Measurements from ENCODE around the gene PTTG1IP. TPM values are rescaled to one million over a fixed set of nuclear protein-coding genes. Genes with fewer than 3 reads are reported as not detected.
A peak's percentile ranks its signal among the peaks of the same experiment; 100 is the strongest.
"Not testable (repeated sequence)": the region's sequence is repeated elsewhere in the genome, so short reads cannot be mapped to it uniquely, and the experiment has no call there.

The PTTG1IP gene
- total RNA-seq, 1 experiment from 2014 or later: 117 TPM

- not testable (repeated sequence) for DNase-seq; H3K4me3 ChIP-seq (ENCODE audit: insufficient read depth, low read depth, low read length); H3K36me3 ChIP-seq (replicated peaks; ENCODE audit: control insufficient read depth, insufficient read depth, low read length); H3K27me3 ChIP-seq (ENCODE audit: control insufficient read depth, insufficient read depth, low read length)
Measured at GRCh38 chr21:44912506-44913412, 39.3 kb upstream of the PTTG1IP start.

GRCh38 chr21:44912158-44912473, 38.6 kb upstream of the PTTG1IP start:
- no peak for DNase-seq
- no peaks in the 10 kb centered on the region for H3K36me3 ChIP-seq (replicated peaks; ENCODE audit: control insufficient read depth, insufficient read depth, low read length)
- no peak overlapping the region for H3K4me3 ChIP-seq (ENCODE audit: insufficient read depth, low read depth, low read length)

DNA sequence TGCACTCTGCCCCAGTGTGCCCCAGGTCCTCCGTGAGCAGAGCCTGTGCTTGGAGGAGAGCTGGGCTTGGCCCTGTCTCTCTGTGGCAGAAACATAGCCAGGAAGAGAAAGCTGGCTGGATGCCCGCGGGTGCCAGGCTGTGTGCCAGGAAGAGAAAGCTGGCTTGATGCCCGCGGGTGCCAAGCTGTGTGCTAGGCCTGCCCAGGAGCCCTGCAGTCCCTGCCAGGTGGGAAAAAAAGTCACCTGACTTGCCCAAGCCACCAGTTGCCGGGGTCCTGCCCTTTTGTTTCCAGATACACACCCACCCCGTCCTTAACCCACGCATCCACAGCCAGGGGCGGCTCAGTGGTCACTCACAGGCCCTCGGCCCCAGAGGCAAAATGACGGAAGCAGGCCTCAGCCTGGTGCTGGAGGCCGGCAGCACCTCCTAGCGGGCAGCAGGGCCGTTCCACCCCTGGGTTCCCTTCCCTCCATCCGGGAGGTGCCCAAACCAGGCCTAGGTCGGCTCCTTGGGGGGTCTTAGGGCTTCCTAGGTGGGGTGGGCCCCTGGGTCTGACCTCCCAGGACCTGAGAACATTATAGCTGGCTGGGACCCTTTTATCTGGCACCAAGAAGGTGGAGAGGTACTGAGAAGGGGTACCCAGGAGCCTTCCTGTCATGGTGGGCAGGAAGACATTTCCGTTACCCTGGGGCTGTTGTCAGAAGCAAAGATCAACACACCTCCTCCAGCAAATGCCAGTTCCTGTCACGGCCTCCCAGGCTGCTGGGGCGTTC, 38.1 kb upstream of the PTTG1IP start:
- DNase-seq: peak; percentile 81
- Histone ChIP-seq H3K27me3 (ENCODE audit: control insufficient read depth, insufficient read depth, low read length) (no peaks in the 10 kb centered on the region; the same call in 1 of the 2 replicates), H3K4me3 (ENCODE audit: insufficient read depth, low read depth, low read length) (no peak overlapping the region), H3K36me3 (replicated peaks; ENCODE audit: control insufficient read depth, insufficient read depth, low read length) (no peaks in the 10 kb centered on the region)

More at GRCh38 chr21:44912158-44912473, 38.6 kb upstream of the PTTG1IP start:
- H3K27me3 ChIP-seq (ENCODE audit: control insufficient read depth, insufficient read depth, low read length): peaks cover 2% of the 10 kb centered on the region; the same call in 1 of the 2 replicates

GRCh38 chr21:44911068-44911383, 37.5 kb upstream of the PTTG1IP start:
- H3K4me3 ChIP-seq (ENCODE audit: insufficient read depth, low read depth, low read length): no peak overlapping the region
- no peak for DNase-seq
- H3K36me3 ChIP-seq (replicated peaks; ENCODE audit: control insufficient read depth, insufficient read depth, low read length): no peaks in the 10 kb centered on the region
- no peaks in the 10 kb centered on the region; the same call in 1 of the 2 replicates for H3K27me3 ChIP-seq (ENCODE audit: control insufficient read depth, insufficient read depth, low read length)

GRCh38 chr21:44910229-44911067, 37.0 kb upstream of the PTTG1IP start:
- Histone ChIP-seq H3K4me3 (ENCODE audit: insufficient read depth, low read depth, low read length) (no peak overlapping the region), H3K27me3 (ENCODE audit: control insufficient read depth, insufficient read depth, low read length) (no peaks in the 10 kb centered on the region; the same call in 1 of the 2 replicates), H3K36me3 (replicated peaks; ENCODE audit: control insufficient read depth, insufficient read depth, low read length) (no peaks in the 10 kb centered on the region)
- no peak for DNase-seq

DNA sequence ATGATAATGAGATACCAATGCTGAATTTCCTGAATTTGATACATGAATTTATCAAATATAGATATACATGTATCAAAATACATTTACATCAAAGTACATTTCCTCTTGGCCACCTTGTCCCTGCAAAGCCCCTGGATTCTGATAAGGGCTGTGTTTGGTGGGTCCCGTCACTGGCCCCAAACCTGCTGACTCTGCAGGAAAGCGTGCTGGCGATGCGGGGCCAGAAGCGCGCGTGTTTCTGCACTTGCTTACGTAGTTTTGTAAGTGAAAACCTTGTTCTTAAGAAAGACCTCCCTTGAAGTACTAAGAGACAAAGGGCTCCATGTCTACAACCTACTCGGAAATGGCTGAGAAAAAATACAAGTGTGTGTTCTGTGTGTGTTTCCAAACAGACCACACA, 36.2 kb upstream of the PTTG1IP start:
- H3K36me3 ChIP-seq (replicated peaks; ENCODE audit: control insufficient read depth, insufficient read depth, low read length): no peaks in the 10 kb centered on the region
- H3K4me3 ChIP-seq (ENCODE audit: insufficient read depth, low read depth, low read length): no peak overlapping the region
- no peak for DNase-seq

GRCh38 chr21:44908908-44909307, 35.4 kb upstream of the PTTG1IP start:
- no peaks in the 10 kb centered on the region for H3K36me3 ChIP-seq (replicated peaks; ENCODE audit: control insufficient read depth, insufficient read depth, low read length)
- no peak overlapping the region for H3K4me3 ChIP-seq (ENCODE audit: insufficient read depth, low read depth, low read length)
- DNase-seq: no peak
- H3K27me3 ChIP-seq (ENCODE audit: control insufficient read depth, insufficient read depth, low read length): no peaks in the 10 kb centered on the region; the same call in 1 of the 2 replicates

More for the DNA sequence above, 36.2 kb upstream of the PTTG1IP start:
- H3K27me3 ChIP-seq (ENCODE audit: control insufficient read depth, insufficient read depth, low read length): no peaks in the 10 kb centered on the region; the same call in 1 of the 2 replicates

DNA sequence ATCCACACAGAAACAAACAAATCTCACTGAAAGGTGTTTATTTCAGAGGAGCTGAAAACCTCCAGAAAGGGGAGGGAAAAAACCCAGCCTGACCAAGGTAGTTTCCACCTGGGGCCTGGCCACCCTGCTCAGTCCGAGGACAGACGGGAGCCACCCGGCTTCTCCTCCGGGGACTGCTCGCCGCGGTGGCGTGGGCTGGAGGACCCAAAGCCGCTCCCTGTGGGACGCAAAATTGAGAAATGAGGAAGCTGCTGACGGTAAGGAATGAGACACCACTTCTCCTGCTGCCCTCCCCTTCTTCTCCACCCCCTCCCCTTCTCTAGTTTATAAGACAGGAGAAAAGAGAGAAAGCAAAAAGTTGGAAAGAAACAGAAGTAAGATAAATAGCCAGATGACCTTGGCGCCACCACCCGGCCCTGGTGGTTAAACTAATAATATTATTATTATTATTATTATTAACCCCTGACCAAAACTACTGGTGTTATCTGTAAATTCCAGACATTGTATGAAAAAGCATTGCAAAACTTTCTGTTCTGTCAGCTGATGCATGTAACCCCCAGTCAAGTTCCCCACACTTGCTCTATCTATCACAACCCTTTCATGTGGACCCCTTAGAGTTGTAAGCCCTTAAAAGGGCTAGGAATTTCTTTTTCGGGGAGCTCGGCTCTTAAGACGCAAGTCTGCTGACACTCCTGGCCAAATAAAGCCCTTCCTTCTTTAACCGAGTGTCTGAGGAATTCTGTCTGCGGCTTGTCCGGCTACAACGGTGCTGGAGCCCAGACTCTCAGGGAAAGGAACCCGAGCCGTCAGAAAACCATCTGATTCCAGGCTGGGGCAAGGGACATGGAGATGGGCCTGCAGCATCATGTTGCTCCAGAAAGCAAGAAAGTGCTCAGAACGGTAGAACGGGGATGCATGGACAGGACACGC, 34.7 kb upstream of the PTTG1IP start:
- no peak overlapping the region for H3K4me3 ChIP-seq (ENCODE audit: insufficient read depth, low read depth, low read length)
- no peaks in the 10 kb centered on the region; the same call in 1 of the 2 replicates for H3K27me3 ChIP-seq (ENCODE audit: control insufficient read depth, insufficient read depth, low read length)
- DNase-seq: no peak
- no peaks in the 10 kb centered on the region for H3K36me3 ChIP-seq (replicated peaks; ENCODE audit: control insufficient read depth, insufficient read depth, low read length)

GRCh38 chr21:44907225-44907965, 33.9 kb upstream of the PTTG1IP start:
- H3K4me3 ChIP-seq (ENCODE audit: insufficient read depth, low read depth, low read length): no peak overlapping the region
- DNase-seq: peak; percentile 85
- no peaks in the 10 kb centered on the region; the same call in 1 of the 2 replicates for H3K27me3 ChIP-seq (ENCODE audit: control insufficient read depth, insufficient read depth, low read length)
- H3K36me3 ChIP-seq (replicated peaks; ENCODE audit: control insufficient read depth, insufficient read depth, low read length): no peaks in the 10 kb centered on the region

- Histone ChIP-seq H3K36me3 (replicated peaks; ENCODE audit: control insufficient read depth, insufficient read depth, low read length) (no peaks in the 10 kb centered on the region), H3K27me3 (ENCODE audit: control insufficient read depth, insufficient read depth, low read length) (no peaks in the 10 kb centered on the region; the same call in 1 of the 2 replicates), H3K4me3 (ENCODE audit: insufficient read depth, low read depth, low read length) (no peak overlapping the region)
- no peak for DNase-seq
Measured at GRCh38 chr21:44905728-44906090, 32.2 kb upstream of the PTTG1IP start.

DNA sequence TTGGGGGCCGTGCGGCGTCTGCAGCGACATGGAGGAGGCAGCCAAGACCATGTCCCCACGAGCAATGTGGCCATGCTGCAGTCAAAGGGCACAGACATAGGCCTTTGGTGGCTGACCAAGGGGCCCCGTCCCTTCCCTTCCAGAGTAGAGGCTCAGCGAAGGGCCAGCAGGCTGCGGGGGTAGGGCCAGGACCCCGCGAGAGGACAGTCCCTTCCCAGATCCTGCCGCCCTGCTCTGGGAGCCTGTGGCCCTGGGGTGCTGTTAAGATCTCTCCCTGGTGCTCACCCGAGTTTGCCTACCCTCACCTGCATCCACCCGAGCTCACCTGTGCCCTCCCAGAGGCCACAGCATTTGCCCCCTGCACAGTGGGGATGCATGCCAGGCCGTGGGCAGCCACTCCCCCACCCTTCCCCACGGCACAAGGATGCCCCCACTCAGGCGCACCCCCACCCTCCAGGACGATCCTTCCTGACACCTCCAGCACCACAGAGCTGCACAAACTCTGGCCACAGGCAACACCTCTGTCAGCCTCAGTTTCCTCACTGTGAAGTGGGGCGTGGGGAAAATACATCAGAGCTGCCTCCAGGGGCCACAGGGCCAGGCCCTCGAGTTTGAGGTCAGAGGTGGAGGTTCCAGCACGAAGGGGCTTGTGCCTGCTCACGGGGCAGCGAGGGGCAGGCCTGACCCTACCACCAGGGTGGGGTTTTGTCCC, 31.7 kb upstream of the PTTG1IP start:
- no peaks in the 10 kb centered on the region; the same call in 1 of the 2 replicates for H3K27me3 ChIP-seq (ENCODE audit: control insufficient read depth, insufficient read depth, low read length)
- H3K4me3 ChIP-seq (ENCODE audit: insufficient read depth, low read depth, low read length): no peak overlapping the region
- H3K36me3 ChIP-seq (replicated peaks; ENCODE audit: control insufficient read depth, insufficient read depth, low read length): no peaks in the 10 kb centered on the region
- no peak for DNase-seq

DNA sequence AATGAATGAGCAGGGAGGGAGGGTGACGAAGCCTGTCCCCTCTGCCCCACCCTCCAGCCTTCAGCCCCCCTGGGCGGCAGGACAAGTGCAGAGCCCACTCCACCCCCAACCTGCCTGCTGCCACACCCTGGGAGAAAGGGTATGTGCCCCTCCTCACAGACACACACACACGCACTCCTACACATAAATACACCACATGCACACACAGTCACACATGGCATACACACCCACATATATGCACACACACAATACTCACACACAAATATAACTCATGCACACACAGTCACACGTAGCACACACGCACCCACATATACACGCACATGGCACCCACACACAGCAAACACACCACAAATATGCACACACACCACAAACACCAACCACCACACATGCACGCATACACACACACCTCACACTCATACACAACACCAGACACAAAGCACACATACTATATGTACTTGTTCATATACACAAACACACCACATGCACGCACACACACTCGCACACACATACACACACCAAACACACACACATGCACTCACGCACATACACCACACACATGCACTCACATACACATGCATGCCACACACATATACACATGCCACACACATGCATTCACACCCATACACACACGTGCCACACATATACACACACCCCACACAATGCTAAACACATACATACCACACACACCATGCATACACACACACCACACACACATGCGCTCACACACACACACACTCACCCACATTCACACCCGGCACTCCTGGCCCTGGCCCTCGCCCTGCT, 30.8 kb upstream of the PTTG1IP start:
- DNase-seq: no peak
- Histone ChIP-seq H3K27me3 (ENCODE audit: control insufficient read depth, insufficient read depth, low read length) (no peaks in the 10 kb centered on the region; the same call in 1 of the 2 replicates), H3K4me3 (ENCODE audit: insufficient read depth, low read depth, low read length) (no peak overlapping the region), H3K36me3 (replicated peaks; ENCODE audit: control insufficient read depth, insufficient read depth, low read length) (no peaks in the 10 kb centered on the region)
